ENCODE results near the gene CCDC107.

CCDC107 gene

GRCh38 chr9:35698231-35698630 lies 40.1 kb downstream of the CCDC107 start:
- no peak for DNase-seq (ENCODE audit: low read depth)
- H3K4me3 ChIP-seq (replicated peaks; ENCODE audit: low read depth, low read length) = no peak overlapping the region
- TF ChIP-seq CTCF (IDR thresholded peaks at IDR 0.05; ENCODE audit: low read length, missing control alignments) = no peak

- DNase-seq (ENCODE audit: low read depth) = no peak
Measured at GRCh38 chr9:35700031-35700430, 41.9 kb downstream of the CCDC107 start.

GRCh38 chr9:35700942-35701341 lies 42.9 kb downstream of the CCDC107 start:
- no peak overlapping the region for H3K4me3 ChIP-seq (replicated peaks; ENCODE audit: low read depth, low read length)
- no peak for DNase-seq (ENCODE audit: low read depth)
- no peak for TF ChIP-seq CTCF (IDR thresholded peaks at IDR 0.05; ENCODE audit: low read length, missing control alignments)

More at GRCh38 chr9:35700031-35700430, 41.9 kb downstream of the CCDC107 start:
- TF ChIP-seq CTCF (IDR thresholded peaks at IDR 0.05; ENCODE audit: low read length, missing control alignments) = no peak
- no peak overlapping the region for H3K4me3 ChIP-seq (replicated peaks; ENCODE audit: low read depth, low read length)

GRCh38 chr9:35702696-35703095 lies 44.6 kb downstream of the CCDC107 start:
- TF ChIP-seq CTCF (IDR thresholded peaks at IDR 0.05; ENCODE audit: low read length, missing control alignments) = no peak
- DNase-seq (ENCODE audit: low read depth) = no peak
- H3K4me3 ChIP-seq (replicated peaks; ENCODE audit: low read depth, low read length) = no peak overlapping the region

GRCh38 chr9:35703906-35704672 lies 46.0 kb downstream of the CCDC107 start:
- no peak for DNase-seq (ENCODE audit: low read depth)
- no peak for TF ChIP-seq CTCF (IDR thresholded peaks at IDR 0.05; ENCODE audit: low read length, missing control alignments)
- H3K4me3 ChIP-seq (replicated peaks; ENCODE audit: low read depth, low read length) = no peak overlapping the region

- H3K4me3 ChIP-seq (replicated peaks; ENCODE audit: low read depth, low read length) = no peak overlapping the region
- TF ChIP-seq CTCF (IDR thresholded peaks at IDR 0.05; ENCODE audit: low read length, missing control alignments) = no peak
- no peak for DNase-seq (ENCODE audit: low read depth)
Measured at GRCh38 chr9:35705372-35705771, 47.3 kb downstream of the CCDC107 start.

All from fibroblast of pulmonary artery (primary cell).